NCI-H82 treated with DMSO at 0.1 percent for 48 hours (cell line): ENCODE data around the gene ELF5.
A peak's percentile ranks its signal among the peaks of the same experiment; 100 is the strongest.

Experiments
- DNase-seq: peaks from one replicate; lab custom pipeline; 2025; ENCODE audit not compliant: unreplicated experiment; lab: John Stamatoyannopoulos, UW

Gene ELF5

DNA sequence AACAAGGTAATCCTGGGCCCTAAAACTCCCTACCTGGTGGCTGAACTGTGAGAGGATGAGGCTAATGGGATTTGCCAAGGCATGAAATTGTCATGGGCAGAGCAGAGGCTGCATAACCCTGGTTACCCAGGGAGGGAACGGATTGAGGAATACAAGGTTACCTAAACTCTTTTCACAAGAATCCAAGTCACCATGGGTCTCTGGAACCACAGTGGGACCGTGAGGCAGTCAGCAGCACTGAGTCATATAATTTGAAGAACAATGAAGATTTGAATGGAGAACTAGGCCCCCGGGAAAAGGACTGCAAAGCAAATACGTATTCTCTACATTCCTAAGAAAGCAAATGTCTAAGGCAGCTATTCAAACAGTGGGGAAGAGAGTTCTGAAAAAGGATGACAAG lies 55.1 kb downstream of the ELF5 start:
- DNase-seq = no peak

- DNase-seq = no peak
Observed at GRCh38 chr11:34457607-34458006, 56.0 kb downstream of the ELF5 start.

DNA sequence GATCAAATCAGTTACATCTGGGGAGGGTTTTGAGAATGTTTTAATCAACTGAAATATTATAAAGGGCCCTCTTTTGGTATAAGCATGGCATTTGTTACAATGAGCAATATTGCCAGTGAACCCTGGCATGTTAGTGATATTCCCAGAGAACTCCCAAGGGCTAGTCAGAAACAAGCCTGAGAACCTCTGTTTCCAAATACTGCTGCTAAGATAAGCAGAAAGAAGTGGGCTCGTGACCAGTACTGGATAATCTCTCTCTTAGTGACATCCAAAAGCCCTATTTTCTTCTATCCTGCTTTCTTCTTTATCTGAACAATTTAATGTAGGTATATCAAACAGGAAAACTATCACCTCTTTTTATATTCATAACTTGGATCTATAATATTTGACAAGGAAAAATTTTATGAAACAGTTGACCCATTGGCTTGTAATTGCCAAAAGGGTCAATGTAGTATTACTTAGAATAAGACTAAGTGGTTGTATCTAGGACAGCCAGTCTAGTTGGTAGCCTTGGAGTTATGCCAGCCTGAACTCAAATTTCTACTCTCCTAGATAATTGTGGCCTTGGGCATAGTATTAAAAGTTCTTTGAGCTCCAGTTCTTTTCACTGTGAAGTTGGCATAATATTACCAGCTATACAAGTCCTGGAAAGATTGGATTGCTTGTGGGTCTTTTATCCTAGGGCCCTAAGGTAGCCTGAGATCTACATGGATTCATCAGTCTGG lies 59.1 kb downstream of the ELF5 start:
- DNase-seq = no peak

- no peak for DNase-seq
Observed at GRCh38 chr11:34451053-34451452, 62.5 kb downstream of the ELF5 start.

- no peak for DNase-seq
Observed at GRCh38 chr11:34449013-34449412, 64.6 kb downstream of the ELF5 start.

DNA sequence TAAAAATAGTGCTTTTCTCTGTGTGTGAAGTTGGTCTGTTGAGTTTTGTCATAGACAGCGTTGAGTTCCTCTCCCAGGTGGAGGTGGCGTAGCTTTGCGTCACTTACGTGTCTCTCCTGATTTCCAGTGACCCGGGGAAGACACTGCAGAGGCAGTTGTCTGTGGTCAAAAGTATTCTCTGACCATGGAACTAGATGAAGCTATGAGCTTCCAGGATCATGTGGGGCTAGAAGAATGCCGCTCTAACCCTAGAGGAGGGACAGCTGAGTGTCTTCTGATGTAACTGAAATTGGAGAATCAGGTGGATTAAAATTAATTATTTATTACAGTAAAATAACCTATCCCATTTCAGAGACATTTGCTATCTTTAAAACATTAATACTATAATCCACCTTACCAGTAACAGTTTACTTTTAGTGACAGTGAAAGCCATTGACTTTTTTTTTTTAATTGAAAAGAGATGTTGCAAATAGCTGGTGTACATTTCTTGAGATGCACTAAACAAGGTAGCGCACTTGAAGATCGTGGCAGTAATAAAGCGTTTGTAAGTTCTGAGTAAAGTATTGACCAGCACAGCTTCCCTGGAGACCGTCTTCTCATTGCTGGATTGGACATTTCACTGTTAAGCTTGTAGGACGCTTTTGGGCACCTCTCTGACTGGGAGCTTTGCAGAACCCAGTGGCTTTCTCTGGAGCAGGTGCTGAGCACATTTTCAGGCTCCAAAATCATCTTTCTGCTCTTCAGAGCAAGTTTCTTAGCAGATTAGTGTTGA lies 65.2 kb downstream of the ELF5 start:
- no peak for DNase-seq

DNA sequence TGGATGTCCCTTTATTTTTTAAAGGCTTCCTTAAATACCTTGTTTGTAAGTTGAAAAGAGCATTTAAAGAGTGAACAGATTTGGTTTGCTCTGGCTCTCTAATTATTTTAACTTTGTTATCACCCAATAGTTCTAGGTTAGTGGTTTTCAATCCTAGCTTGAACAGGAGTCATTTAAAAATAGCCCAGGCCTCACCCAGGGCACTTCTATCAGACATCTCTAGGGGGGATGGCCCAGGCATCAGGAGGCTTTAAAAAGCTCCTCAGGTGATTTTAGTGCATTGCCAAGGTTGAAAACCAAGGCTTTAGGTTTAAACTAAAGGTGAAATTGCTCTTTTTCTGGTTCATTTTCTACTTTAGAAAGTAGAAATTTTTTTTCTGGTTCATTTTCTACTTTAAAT lies 66.5 kb downstream of the ELF5 start:
- DNase-seq = no peak

- DNase-seq = no peak
Observed at GRCh38 chr11:34446386-34446785, 67.2 kb downstream of the ELF5 start.

GRCh38 chr11:34445956-34446355 lies 67.6 kb downstream of the ELF5 start:
- no peak for DNase-seq

GRCh38 chr11:34444428-34444827 lies 69.2 kb downstream of the ELF5 start:
- DNase-seq = no peak

- no peak for DNase-seq
Observed at GRCh38 chr11:34443136-34443535, 70.5 kb downstream of the ELF5 start.

GRCh38 chr11:34441814-34442213 lies 71.8 kb downstream of the ELF5 start:
- DNase-seq = no peak

DNA sequence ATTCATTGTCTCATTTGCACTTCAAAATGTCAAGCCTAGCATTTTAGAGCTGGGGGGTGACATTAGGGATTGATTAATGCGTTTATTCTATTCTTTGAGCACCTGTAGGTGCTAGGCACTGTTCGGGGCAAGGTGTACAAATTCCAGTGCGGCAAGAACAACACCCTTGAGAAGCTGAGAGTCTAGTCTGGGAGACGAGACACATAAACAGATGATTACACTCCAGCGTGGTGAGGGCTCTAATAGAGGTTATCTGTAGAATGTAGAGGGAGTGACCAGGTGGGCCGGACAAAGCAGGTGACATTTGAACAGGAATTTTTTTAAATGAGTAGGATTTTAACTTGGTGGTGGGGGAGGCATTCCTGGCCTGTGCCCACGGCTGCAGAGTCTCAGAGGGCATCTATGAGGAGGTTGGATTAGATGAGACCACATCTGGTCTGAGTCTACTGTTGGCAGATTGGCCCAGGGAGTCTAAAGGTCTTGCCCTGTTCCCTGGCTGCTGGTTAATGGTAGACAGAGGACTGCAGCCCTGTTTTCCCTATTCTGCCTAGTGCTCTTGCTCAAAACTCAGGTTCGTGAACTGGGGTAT lies 73.9 kb downstream of the ELF5 start:
- DNase-seq = no peak

- peak; percentile 86 for DNase-seq
Observed at GRCh38 chr11:34438529-34439507, 74.8 kb downstream of the ELF5 start, which contains the start of gene CAT. TSS of gene CAT (plus strand) at chr11:34438934. CDS start at chr11:34439014, 80 bp downstream.

- no peak for DNase-seq
Observed at GRCh38 chr11:34437224-34438125, 76.1 kb downstream of the ELF5 start.

- DNase-seq = no peak
Observed at GRCh38 chr11:34433899-34434298, 79.7 kb downstream of the ELF5 start.

DNA sequence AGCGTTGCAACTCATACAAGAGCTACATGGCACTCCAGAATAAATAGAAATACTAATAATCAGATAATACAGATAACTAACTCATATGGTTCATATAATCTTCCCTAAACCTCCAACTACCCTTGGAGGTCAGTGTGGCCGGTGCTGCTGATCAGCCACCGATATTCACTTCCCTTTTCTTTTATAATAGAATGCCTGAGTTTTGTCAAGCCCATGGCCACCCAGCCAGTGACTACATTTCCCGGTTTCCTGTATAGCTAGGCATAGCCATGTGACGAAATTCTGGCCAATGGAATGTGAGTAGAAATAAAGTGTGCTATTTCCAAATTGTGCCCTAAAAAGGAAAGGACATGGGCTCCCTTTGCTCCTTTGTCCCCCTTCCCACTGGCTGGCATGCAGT lies 80.8 kb downstream of the ELF5 start:
- no peak for DNase-seq

DNA sequence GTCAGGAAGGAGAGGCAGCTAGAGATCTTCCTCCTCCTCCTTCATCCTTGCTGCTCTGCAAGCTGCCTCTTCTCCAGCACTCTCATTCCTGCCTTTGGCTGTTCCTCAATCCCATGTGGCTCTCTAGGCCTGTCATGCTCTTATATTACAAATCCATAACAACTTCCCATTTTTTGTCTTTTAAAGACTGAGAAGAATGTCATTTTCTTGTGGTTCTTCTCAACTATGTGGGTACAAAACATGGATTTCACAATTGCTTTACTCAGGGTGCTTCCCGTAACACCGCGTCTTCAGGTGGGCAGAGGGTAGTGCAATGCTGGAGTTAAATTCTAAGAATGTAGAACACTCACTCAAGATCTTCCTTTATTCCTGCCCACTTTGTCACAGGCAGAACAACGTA lies 81.6 kb downstream of the ELF5 start:
- DNase-seq = no peak
